Activated naive CD4-positive, alpha-beta T cell treated with anti-CD3 and anti-CD28 coated beads, Interleukin-2, amount 50 U/mL, for 72 hours (primary cell): ENCODE data around the gene CIART. TPM values are rescaled to one million over a fixed set of nuclear protein-coding genes. Genes with fewer than 3 reads are reported as not detected.

Experiments
- ATAC-seq, 2 donors: fragments of 150-1000 bp; cut with Tn5 transposase; 2 replicates each; pipeline ENCODE4 v1.10.0; 2021; ENCODE audit warnings: mild to moderate bottlenecking in 2 of 2, moderate library complexity in 2 of 2
- DNase-seq, 2 donors: peaks; one replicate each; pipeline ENCODE4 v3.0.0; 2021 to 2022; ENCODE audit warnings: low spot score in 2 of 2
- H3K27ac Mint-ChIP-seq, 2 donors: one replicate each; pipeline ENCODE4 v1.8.0; 2022; ENCODE audit warnings: mild to moderate bottlenecking in 2 of 2, mixed read lengths in 2 of 2
- H3K36me3 Mint-ChIP-seq, 2 donors: one replicate each; pipeline ENCODE4 v1.8.0; 2022; ENCODE audit warnings: mixed read lengths in 2 of 2
- H3K9me3 Mint-ChIP-seq, 2 donors: one replicate each; pipeline ENCODE4 v1.8.0; 2022; ENCODE audit warnings: mixed read lengths in 2 of 2
- total RNA-seq, 2 donors: library from RNA; stranded (reverse); gene quantifications; one replicate each; pipeline ENCODE4 v1.2.3, GENCODE V29; 2022

CIART gene
- total RNA-seq, 2 donors from 2014 or later = 4.6 to 9.1 TPM

DNA sequence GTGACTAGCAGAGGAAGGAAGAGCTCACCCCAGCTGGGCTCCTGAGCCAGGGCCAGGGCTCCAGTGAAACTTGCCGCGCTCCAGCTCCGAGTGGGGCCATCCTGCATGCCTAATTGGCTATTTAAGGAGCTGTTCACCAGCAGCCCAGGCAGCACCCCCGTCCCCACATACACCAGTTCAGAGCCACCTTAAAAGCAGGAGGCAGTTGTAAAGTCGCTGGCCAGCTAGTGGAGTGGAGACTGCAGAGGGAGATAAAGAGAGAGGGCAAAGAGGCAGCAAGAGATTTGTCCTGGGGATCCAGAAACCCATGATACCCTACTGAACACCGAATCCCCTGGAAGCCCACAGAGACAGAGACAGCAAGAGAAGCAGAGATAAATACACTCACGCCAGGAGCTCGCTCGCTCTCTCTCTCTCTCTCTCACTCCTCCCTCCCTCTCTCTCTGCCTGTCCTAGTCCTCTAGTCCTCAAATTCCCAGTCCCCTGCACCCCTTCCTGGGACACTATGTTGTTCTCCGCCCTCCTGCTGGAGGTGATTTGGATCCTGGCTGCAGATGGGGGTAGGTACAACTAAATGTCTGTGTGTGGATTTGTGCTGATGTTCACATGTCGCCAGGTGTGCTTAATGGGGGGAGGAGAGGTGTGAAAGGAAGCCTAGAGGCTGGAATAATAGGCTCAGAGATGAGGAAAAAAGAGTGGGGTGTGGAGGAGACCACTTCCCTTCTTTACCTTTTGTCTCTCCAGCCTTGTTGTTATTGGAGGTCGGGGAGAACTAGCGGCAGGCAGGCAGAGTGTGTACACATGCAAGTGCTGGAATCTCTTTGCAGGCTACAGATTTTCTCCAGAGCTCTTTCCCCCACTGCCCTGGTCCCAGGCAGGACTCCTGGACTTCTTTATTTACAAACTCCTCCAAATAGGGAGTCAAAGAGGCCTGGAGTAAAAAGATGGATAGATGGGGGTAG, 24.4 kb upstream of the CIART start, which contains the start of gene CA14:
CA14 (plus strand) TSS at position 151 of the 962 bp plus-strand sequence; CDS start at position 506, 355 bp downstream.
- no peak within 1 kb of the TSS for H3K27ac Mint-ChIP-seq
- ATAC-seq = no peak
- no peak for DNase-seq
- H3K9me3 Mint-ChIP-seq = no peaks in the 10 kb centered on the region
- no peaks in the 10 kb centered on the region for H3K36me3 Mint-ChIP-seq

DNA sequence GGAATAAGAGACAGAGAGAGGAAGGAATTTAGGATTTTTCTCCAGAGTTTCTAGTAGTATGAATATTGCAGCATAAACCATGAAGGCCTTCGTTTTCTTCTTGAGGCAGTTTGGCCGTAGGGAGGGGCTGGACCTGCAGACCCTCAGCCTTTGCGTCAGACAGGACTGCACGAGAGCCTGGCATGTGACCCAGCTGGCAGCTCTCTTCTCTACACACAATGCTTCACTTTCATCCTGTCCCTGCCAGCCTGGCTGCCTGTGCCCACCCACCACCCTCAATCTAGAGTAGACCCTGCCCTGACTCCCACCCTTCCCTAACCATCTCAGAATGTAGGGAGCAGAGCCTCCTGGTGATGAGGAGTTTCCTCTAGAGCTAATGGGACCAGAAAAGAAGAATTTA, 23.1 kb upstream of the CIART start:
- no peak for DNase-seq
- H3K27ac Mint-ChIP-seq = no peak overlapping the region
- H3K9me3 Mint-ChIP-seq = no peaks in the 10 kb centered on the region
- ATAC-seq = no peak
- no peaks in the 10 kb centered on the region for H3K36me3 Mint-ChIP-seq

DNA sequence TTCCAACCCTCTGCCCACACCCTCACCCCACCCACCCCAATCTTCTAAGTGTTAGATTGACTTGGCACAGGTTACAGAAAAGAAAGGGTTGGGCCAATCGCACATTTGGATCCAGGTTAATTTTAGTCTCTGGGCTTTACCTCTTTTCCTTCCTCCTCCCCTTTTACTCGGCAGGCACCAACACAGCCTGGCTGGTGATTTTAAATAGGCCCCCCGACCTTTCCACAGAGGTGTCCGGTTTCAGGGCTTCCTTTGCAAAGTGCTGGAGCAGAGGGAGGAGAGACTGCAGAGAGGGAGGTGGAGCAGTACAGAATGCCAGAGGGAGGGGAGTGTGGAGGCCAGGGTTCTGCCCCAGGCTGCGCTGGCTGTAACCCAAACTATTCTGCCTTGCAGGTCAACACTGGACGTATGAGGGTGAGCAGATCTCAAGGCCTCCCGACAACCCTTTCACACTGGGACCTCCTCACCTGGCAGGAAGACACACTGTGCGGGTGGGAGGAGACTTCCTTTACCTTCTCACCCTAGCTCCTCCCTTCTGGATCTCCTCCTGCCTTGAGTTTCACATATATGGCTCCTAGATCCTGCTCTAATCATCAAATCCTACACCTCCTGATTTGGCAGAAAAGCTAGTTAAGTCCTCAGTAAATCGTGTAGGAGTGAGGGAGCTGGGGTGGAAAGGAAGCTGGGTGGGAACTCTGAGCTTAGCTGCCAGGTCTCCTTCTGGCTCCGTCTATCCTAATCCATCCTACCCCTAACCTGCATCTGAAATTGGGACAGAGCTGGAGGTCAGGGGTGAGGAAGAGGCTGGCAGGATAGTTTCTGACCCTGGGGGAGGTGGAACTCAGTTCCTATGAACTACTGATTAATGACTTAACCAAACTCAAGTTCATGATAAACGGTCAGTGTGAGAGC, 22.3 kb upstream of the CIART start:
- Mint-ChIP-seq H3K27ac (no peak overlapping the region), H3K36me3 (no peaks in the 10 kb centered on the region), H3K9me3 (no peaks in the 10 kb centered on the region)
- ATAC-seq (no peak), DNase-seq (no peak)

DNA sequence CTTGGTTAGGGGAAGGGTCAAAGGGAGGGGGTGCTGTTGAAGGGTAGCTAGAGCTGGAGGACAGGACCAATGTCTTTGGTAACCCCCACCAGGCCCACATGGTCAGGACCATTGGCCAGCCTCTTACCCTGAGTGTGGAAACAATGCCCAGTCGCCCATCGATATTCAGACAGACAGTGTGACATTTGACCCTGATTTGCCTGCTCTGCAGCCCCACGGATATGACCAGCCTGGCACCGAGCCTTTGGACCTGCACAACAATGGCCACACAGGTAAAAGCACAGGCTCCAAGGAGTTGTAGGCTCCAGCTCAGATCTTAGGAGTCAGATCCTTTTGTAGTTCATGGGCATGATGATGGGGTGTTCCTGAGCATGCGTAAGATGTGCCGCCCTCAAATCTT, 21.0 kb upstream of the CIART start:
- ATAC-seq (no peak), DNase-seq (no peak)
- Mint-ChIP-seq H3K9me3 (no peaks in the 10 kb centered on the region), H3K36me3 (no peaks in the 10 kb centered on the region), H3K27ac (no peak overlapping the region)

DNA sequence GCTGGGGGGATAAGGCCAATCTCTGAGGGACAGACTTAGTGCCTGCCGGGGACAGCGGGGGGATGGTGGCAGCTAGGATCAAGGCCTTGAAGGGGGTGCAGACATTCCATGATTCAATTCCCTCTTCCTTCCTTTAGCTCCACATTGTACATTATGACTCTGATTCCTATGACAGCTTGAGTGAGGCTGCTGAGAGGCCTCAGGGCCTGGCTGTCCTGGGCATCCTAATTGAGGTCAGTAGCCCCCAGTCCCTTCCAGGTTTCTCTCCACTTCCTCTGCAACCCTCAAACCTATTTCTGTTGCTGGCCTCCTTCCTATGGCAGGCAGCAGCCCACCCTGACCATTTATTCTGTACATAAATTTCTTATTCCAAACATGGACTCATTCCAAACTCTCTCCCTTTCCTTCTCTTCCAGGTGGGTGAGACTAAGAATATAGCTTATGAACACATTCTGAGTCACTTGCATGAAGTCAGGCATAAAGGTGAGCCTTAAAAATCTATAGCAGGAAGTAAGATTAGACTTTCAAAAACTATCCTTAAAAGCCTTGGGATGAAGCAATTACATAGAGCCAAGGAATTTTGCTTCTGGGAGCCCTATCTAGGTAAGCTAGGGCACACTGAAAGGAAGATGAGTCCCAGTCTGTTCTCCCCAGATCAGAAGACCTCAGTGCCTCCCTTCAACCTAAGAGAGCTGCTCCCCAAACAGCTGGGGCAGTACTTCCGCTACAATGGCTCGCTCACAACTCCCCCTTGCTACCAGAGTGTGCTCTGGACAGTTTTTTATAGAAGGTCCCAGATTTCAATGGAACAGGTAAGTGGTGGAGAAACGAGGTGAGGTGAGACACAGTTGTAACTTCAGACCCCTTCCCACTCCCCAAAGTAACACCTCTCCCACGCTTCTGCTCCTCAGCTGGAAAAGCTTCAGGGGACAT, 19.7 kb upstream of the CIART start:
- Mint-ChIP-seq H3K36me3 (peaks cover 9% of the 10 kb centered on the region in 2 donors), H3K9me3 (no peaks in the 10 kb centered on the region), H3K27ac (peak overlapping the region; percentile 52 to 67)
- ATAC-seq (no peak), DNase-seq (no peak)

DNA sequence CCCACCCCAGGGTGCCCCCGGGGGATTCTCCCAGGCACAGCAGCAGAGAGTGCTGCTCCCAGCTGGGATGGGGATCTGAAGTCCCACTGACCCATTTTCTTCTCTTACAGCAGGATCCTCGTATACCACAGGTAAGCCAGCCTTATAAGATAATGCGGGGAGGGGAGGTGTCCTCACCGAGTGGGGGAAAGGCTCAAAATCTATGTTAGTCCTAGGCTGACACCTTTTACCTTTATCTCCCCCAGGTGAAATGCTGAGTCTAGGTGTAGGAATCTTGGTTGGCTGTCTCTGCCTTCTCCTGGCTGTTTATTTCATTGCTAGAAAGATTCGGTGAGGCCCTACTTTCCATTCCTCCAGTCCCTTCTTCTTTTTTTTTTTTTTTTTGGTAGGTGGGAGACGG, 18.8 kb upstream of the CIART start:
- DNase-seq (no peak), ATAC-seq (no peak)
- H3K9me3 Mint-ChIP-seq = no peaks in the 10 kb centered on the region
- H3K27ac Mint-ChIP-seq = peak overlapping the region; percentile 52 to 67
- peaks cover 18% of the 10 kb centered on the region in 2 donors for H3K36me3 Mint-ChIP-seq

DNA sequence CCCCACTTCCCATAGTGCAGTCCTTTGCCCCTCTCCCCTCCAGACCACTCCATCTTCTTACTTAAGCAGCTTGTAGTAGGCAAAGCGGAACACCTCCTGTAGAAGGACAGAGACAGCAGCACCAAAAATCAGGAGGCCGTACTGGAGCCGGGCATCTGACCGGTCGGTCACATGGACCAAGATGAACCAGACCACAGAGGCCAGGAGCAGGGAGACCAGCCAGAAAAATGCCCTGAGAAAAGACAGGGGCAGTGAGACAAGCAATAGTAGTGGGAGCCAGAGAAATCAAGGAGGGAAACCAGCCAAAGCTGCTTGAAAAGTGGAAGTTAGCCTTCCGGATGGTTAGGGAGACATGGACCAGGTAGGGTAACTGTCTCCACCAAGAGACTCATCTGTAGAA, 14.5 kb upstream of the CIART start:
- Mint-ChIP-seq H3K9me3 (no peaks in the 10 kb centered on the region), H3K27ac (peak overlapping the region; percentile 100), H3K36me3 (peaks cover 26% of the 10 kb centered on the region in 2 donors)
- no peak for DNase-seq
- no peak for ATAC-seq

DNA sequence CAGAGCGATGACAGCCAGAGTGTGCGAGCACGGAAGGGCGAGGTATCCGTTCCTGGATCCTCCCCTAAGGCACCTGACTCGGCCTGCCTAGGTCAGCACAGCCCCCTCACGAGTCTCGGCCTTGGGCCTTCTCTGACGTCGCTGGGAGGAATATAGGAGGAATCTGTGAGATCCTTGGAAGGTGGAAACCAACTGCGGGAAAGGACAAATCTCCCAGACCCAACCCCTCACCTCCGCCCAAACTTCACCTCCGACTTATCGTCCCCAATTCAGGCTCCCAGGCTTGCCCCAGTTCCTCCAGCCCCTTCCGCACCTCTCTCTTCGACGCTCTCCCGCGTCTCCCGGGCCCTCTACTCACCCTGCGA, 14.0 kb upstream of the CIART start:
- DNase-seq (peak in 1 of 2 donors; percentile 44), ATAC-seq (peak; percentile 41 to 58)
- Mint-ChIP-seq H3K27ac (peak overlapping the region; percentile 100), H3K9me3 (no peaks in the 10 kb centered on the region), H3K36me3 (peaks cover 26% of the 10 kb centered on the region in 2 donors)

DNA sequence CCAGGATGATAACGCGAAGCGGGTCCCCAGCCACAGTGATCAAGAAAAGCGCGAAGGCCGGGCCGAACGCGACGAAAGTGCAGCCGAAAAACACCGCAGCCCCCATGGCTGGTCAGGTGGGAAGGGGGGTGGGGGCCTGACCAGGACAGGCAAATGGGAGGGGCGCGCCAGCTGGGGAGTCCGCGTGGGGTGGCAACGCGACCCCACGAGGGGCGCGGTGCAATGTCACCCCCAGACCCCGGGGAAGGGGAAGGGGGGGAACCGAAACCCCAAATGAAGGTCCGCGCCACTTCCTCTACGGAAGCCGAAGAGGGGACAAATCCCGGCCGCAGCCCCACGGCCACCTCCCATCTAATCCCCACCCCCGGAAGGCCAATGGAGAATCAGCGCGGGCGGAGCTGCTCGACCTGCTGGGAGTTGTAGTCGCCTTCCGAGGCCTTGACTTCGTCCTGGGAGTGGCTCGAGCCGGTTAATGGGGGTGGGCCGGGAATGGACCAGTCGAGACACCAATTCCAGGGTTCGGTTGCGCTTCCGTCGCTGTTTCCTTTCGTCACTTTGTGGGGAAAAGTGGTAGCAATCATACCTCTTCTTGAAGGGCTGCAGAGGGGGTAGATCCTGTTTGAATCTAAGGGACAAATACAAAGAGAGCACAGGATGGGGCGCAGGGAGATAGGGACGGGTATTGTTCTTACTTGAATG, 13.5 kb upstream of the CIART start, which contains the start of gene APH1A:
APH1A (minus strand) TSS at position 312 of the 699 bp plus-strand sequence; CDS start at position 106, 206 bp downstream.
- H3K9me3 Mint-ChIP-seq = no peaks in the 10 kb centered on the region
- ATAC-seq (peak; percentile 98 to 99), DNase-seq (peak; percentile 91 to 94)
- peaks cover 26% of the 10 kb centered on the region in 2 donors for H3K36me3 Mint-ChIP-seq
- H3K27ac Mint-ChIP-seq = peak within 1 kb of the TSS; percentile 100

DNA sequence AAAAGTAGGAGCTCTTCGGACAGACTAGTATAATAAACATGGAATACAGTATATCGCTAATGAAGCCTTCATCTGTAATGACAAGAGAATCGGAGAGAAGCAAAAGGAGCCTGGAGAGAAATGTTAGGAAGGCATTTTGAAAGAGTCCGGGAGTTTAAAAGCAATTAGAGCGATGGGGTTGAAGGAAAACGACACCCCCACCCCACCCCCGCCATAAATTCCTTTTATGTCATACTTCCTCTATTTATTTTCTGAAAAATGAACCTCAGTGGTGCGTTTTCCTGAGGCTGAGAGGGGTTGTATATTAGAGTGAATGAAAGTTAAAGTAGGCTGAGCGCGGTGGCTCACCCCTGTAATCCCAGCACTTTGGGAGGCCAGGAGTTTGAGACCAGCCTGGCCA, 12.9 kb upstream of the CIART start:
- Mint-ChIP-seq H3K36me3 (peaks cover 26% of the 10 kb centered on the region in 2 donors), H3K9me3 (no peaks in the 10 kb centered on the region), H3K27ac (peak overlapping the region; percentile 100)
- ATAC-seq (no peak), DNase-seq (no peak)

DNA sequence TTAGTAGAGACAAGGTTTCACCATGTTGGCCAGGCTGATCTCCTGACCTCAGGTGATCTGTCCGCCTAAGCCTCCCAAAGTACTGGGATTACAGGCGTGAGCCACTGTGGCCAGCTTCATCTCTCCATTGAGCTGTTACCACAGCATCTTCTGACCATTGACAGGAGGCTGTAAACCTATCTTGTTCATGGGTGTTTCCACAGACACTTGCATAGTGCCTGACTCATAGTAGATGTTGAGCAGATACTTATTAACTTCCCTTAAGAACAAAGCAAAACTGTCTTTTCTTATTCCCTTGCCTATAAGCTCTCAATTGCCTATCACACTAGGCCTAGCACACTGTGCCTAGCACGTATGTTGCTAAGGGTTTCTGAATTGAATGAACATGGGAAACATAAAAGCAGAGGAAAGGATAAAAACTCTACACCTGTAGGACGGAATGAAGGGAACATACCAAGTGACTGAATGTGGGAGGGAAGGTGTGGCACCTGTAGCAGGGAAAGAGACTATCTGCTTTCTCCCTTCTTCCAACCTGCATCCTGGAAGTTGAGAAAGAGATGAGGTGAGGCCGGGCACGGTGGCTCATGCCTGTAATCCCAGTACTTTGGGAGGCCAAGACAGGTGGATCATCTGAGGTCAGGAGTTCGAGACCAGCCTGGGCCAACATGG, 10.9 kb upstream of the CIART start:
- H3K27ac Mint-ChIP-seq = peak overlapping the region in 1 of 2 donors; percentile 42
- no peaks in the 10 kb centered on the region for H3K9me3 Mint-ChIP-seq
- DNase-seq (no peak), ATAC-seq (no peak)
- H3K36me3 Mint-ChIP-seq = peaks cover 26% of the 10 kb centered on the region in 2 donors

DNA sequence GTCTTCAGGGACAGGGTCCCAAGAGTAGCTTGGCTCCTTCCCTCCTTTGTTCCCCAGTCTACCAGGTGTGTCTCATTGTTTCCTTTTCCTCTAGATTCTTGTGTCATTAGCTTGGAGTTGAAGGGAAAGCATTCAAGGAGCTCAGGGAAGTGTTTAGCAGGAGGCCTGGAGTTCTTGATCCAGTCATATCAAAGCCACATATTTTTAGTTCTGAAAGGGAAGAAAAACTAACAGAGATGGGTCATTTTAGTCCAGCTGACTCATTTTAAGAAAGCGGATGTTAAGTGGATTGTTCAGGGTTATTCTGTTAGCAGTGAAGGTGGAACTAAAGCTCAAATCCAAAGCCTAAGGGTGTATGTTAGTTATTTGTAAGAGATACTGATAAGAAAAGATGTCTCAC, 9.0 kb upstream of the CIART start:
- ATAC-seq = no peak
- Mint-ChIP-seq H3K9me3 (no peaks in the 10 kb centered on the region), H3K36me3 (peaks cover 11% of the 10 kb centered on the region in 2 donors)

DNA sequence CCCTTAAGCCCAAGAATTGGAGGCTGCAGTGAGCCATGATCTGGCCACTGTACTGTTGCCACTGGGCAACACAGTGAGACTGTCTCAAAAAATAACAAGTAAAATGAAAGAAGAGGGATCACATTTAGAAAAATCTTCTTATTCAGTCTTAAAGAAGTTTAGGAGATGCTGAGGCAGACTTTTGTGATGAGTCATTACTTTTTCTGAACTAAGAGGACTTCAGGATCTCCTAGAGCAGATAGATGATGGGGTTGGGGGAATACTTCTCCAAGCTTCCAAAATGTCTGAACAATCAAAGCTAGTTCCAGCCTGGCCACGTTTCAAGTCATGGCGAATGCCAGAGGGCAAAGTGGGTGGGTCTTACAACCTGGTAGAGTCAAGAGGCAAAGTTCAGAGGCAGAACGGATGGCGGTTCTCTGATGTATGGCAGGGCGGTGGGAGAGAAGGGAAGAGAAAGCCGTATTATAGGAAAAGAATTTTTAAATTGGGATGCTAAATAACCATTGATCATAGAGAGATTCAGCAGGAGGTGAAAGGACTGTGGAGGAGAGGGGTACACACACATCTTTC, 2.1 kb upstream of the CIART start:
- Mint-ChIP-seq H3K27ac (no peak overlapping the region), H3K9me3 (peaks cover 9 to 12% of the 10 kb centered on the region in 2 donors), H3K36me3 (peaks cover 10 to 15% of the 10 kb centered on the region in 2 donors)
- DNase-seq = no peak
- no peak for ATAC-seq

More for the DNA sequence above, 9.0 kb upstream of the CIART start:
- H3K27ac Mint-ChIP-seq = no peak overlapping the region
- DNase-seq = no peak

DNA sequence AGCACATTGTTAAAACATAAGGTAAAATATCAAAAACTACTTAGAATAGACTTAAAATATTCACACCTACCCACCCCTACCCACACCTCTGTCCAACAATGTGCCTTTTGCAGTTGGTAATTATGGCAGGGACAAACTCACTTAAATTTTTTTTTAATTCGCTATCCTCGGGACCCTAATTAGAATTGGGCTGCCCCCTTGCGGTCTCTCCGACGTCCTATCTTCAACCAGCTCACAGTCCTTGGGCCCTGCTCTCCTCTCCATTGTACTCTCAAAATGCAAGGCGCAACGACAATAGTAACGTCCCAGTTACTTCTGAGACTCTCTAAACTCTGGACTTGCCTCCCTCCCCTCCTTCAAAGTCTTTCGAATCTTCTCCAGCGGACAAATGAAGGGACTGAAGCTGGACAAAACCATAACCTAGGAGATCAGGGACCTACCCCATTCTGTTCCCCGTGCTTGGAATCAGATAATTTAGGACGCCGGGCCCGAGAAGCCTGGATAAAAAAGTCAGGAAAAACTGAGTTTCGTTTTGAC, 1.1 kb upstream of the CIART start:
- peaks cover 9 to 12% of the 10 kb centered on the region in 2 donors for H3K9me3 Mint-ChIP-seq
- H3K27ac Mint-ChIP-seq = peak overlapping the region; percentile 70 to 78
- ATAC-seq (peak; percentile 42 to 58), DNase-seq (peak in 1 of 2 donors; percentile 50)
- peaks cover 10 to 15% of the 10 kb centered on the region in 2 donors for H3K36me3 Mint-ChIP-seq
